SU-DHL-6 (cell line): ENCODE data around the gene KNTC1.

Experiments
- H2AFZ ChIP-seq: fragments of 200-600 bp; sonication (generic); 2 replicates; pipeline ENCODE4 v1.6.1; 2014; ENCODE audit warnings: low read depth, mild to moderate bottlenecking, moderate library complexity, mixed read lengths, antibody characterized with exemption, low read length; ENCODE audit not compliant: severe bottlenecking
- H3F3A ChIP-seq: fragments of 200-600 bp; shearing (Covaris generic); 2 replicates; pipeline ENCODE4 v1.6.0; 2016; ENCODE audit warnings: antibody characterized with exemption, mild to moderate bottlenecking; ENCODE audit not compliant: insufficient read depth
- H3K27ac ChIP-seq: fragments of 200-600 bp; sonication (generic); 2 replicates; pipeline ENCODE4 v1.5.1; 2016; ENCODE audit warnings: low read depth, mild to moderate bottlenecking, low read length, moderate library complexity, mixed read lengths
- H3K27me3 ChIP-seq: fragments of 200-600 bp; sonication (generic), shearing (Covaris generic); 2 replicates; pipeline ENCODE4 v1.6.0; 2014; ENCODE audit warnings: mild to moderate bottlenecking, low read length
- H3K36me3 ChIP-seq: fragments of 200-600 bp; sonication (generic); 2 replicates; pipeline ENCODE4 v1.6.1; 2014; ENCODE audit warnings: mild to moderate bottlenecking, low read length, mixed read lengths
- H3K4me2 ChIP-seq: fragments of 300-600, 200-600 bp; shearing (Covaris generic), sonication (generic); 2 replicates; pipeline ENCODE4 v1.6.0; 2014; ENCODE audit warnings: low read length, low read depth, mild to moderate bottlenecking; ENCODE audit not compliant: poor library complexity, severe bottlenecking
- H3K4me3 ChIP-seq: fragments of 200-600 bp; sonication (generic); 2 replicates; pipeline ENCODE4 v1.5.1; 2014; ENCODE audit warnings: antibody characterized with exemption, low read length, mild to moderate bottlenecking, mixed read lengths; ENCODE audit not compliant: insufficient read depth, poor library complexity, severe bottlenecking
- H3K79me2 ChIP-seq: fragments of 200-600 bp; sonication (generic); 2 replicates; pipeline ENCODE4 v1.6.1; 2014; ENCODE audit warnings: mild to moderate bottlenecking, low read length, moderate library complexity; ENCODE audit not compliant: insufficient read depth
- H3K9ac ChIP-seq: fragments of 200-600 bp; sonication (generic); 2 replicates; pipeline ENCODE4 v1.7.0; 2014; ENCODE audit warnings: mild to moderate bottlenecking, low read length
- H3K9me2 ChIP-seq: fragments of 200-600 bp; sonication (generic); replicated peaks from 2 replicates; pipeline ENCODE4 v1.6.1; 2014; ENCODE audit warnings: low read length; ENCODE audit not compliant: insufficient read depth
- H3K9me3 ChIP-seq: fragments of 200-600 bp; sonication (generic); 2 replicates; pipeline ENCODE4 v1.6.1; 2014; ENCODE audit warnings: low read length, mixed read lengths; ENCODE audit not compliant: insufficient read depth
- H4K20me1 ChIP-seq: fragments of 200-600 bp; sonication (generic); 2 replicates; pipeline ENCODE4 v1.6.1; 2014; ENCODE audit warnings: low read depth, mild to moderate bottlenecking, antibody characterized with exemption, low read length, moderate library complexity, mixed read lengths
- CTCF ChIP-seq: fragments of 200-600 bp; sonication (generic); IDR thresholded peaks from one replicate; pipeline ENCODE4 v1.5.1; 2017; ENCODE audit warnings: antibody characterized with exemption, mild to moderate bottlenecking, low read length, moderate library complexity; ENCODE audit not compliant: insufficient read depth, poor library complexity, severe bottlenecking
- EZH2phosphoT487 ChIP-seq: fragments of 200-600 bp; sonication (generic), shearing (Covaris generic); conservative IDR thresholded peaks from 2 replicates; pipeline ENCODE4 v1.6.1; 2018; ENCODE audit warnings: mild to moderate bottlenecking, antibody characterized with exemption, low read length, moderate library complexity, mixed read lengths

Gene KNTC1

DNA sequence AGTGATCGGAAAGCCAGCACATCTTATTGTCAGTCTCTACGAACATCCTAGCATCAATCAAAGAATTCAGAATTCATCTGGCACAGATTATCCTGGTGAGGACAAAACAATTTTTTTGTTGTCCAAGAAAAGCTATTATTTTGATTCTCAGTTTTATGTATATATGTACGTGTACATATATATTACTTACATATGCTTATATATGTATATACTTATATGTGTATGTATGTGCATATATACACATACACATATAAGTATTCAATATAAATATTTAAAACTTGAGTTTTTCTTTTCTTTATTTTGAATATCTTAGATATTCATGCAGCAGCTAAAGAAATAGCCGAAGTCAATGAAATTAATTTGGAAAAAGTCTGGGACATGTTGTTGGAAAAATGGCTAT lies 77.9 kb downstream of the KNTC1 start:
- no peaks in the 10 kb centered on the region; the same call in 1 of the 2 replicates for H3F3A ChIP-seq
- no peaks in the 10 kb centered on the region for H4K20me1 ChIP-seq
- no peak overlapping the region for H3K4me2 ChIP-seq
- no peak overlapping the region for H3K9ac ChIP-seq
- H3K36me3 ChIP-seq: peaks cover 40% of the 10 kb centered on the region; the same call in 1 of the 2 replicates
- no peak overlapping the region for H2AFZ ChIP-seq
- no peaks in the 10 kb centered on the region for H3K9me3 ChIP-seq
- H3K27ac ChIP-seq: no peak overlapping the region
- H3K9me2 ChIP-seq: no peaks in the 10 kb centered on the region
- no peak overlapping the region for H3K4me3 ChIP-seq
- no peaks in the 10 kb centered on the region for H3K27me3 ChIP-seq
- TF ChIP-seq EZH2phosphoT487: no peak
- no peak for TF ChIP-seq CTCF
- no peaks in the 10 kb centered on the region for H3K79me2 ChIP-seq

GRCh38 chr12:122609732-122610131 lies 82.7 kb downstream of the KNTC1 start:
- TF ChIP-seq CTCF (no peak), EZH2phosphoT487 (no peak)
- Histone ChIP-seq H3K9ac (no peak overlapping the region), H3K36me3 (peaks cover 40% of the 10 kb centered on the region; the same call in 1 of the 2 replicates), H2AFZ (no peak overlapping the region), H3K4me3 (no peak overlapping the region), H3K79me2 (no peaks in the 10 kb centered on the region), H3K9me3 (no peaks in the 10 kb centered on the region), H4K20me1 (no peaks in the 10 kb centered on the region), H3K4me2 (no peak overlapping the region), H3K27me3 (no peaks in the 10 kb centered on the region), H3F3A (no peaks in the 10 kb centered on the region), H3K27ac (no peak overlapping the region), H3K9me2 (no peaks in the 10 kb centered on the region)

- Histone ChIP-seq H3K9me3 (no peaks in the 10 kb centered on the region), H3K4me3 (no peak overlapping the region), H3K9ac (no peak overlapping the region), H2AFZ (no peak overlapping the region), H3K4me2 (no peak overlapping the region), H3F3A (no peaks in the 10 kb centered on the region), H3K27me3 (no peaks in the 10 kb centered on the region), H4K20me1 (no peaks in the 10 kb centered on the region), H3K79me2 (no peaks in the 10 kb centered on the region), H3K36me3 (peaks cover 39% of the 10 kb centered on the region; the same call in 1 of the 2 replicates), H3K27ac (no peak overlapping the region), H3K9me2 (no peaks in the 10 kb centered on the region)
- TF ChIP-seq CTCF: no peak
These were observed 83.2 kb downstream of the KNTC1 start for GRCh38 chr12:122610207-122610606.

DNA sequence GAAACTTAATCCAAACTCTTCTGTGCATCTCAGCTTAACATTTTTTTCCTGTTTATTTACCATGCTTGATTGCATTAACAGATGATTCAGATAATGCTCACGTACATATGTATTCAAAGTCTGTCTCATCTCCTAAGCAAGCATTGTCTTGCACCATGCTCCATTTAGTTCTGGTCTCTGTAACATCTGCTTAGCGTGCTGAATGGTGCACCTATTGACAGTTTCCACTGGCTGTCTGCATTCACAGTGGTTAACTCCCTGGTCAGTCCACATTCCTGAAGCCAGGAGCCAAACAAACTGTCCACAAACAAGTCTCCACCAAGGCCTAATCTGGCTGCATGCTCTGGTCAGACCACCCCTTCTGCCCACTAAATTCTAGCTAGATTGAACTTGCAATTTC lies 83.9 kb downstream of the KNTC1 start:
- Histone ChIP-seq H3K9ac (no peak overlapping the region), H3F3A (no peaks in the 10 kb centered on the region), H3K27ac (no peak overlapping the region), H3K4me3 (no peak overlapping the region), H3K36me3 (peaks cover 44% of the 10 kb centered on the region; the same call in 1 of the 2 replicates), H3K27me3 (no peaks in the 10 kb centered on the region), H3K9me2 (no peaks in the 10 kb centered on the region), H4K20me1 (no peaks in the 10 kb centered on the region), H3K4me2 (no peak overlapping the region), H3K9me3 (no peaks in the 10 kb centered on the region), H2AFZ (no peak overlapping the region), H3K79me2 (no peaks in the 10 kb centered on the region)
- no peak for TF ChIP-seq EZH2phosphoT487
- no peak for TF ChIP-seq CTCF
